PC-9 (cell line): ENCODE results near the gene COPRS. TPM values are rescaled to one million over a fixed set of nuclear protein-coding genes. Genes with fewer than 3 reads are reported as not detected.
"Not testable (repeated sequence)": the region's sequence is repeated elsewhere in the genome, so short reads cannot be mapped to it uniquely, and the experiment has no call there.

Experiments
- BruUV-seq: library from RNA; stranded (reverse); fragments of 400-500 nt; replicated peaks from 2 replicates; lab custom pipeline; 2021; lab: Mats Ljungman, UMichigan
- CTCF ChIA-PET: fragments of 300-600 bp; sonication (Branson Sonifier 250); formaldehyde crosslinking; loops from one replicate; lab custom pipeline; 2022; ENCODE audit warnings: antibody characterized with exemption; lab: Charles Lee
- POLR2A ChIA-PET: fragments of 300-600 bp; sonication (Branson Sonifier 250); formaldehyde crosslinking; loops from one replicate; lab custom pipeline; 2022; ENCODE audit warnings: antibody characterized with exemption; ENCODE audit not compliant: unreplicated experiment; lab: Charles Lee
- DNase-seq, 2 experiments: peaks; one replicate each; pipeline versions ENCODE4 v3.0.0 to v3.0.0-alpha.2; 2015 to 2022; ENCODE audit warnings: mixed read lengths in 1 of 2
- H2AFZ ChIP-seq: fragments of 200-600 bp; sonication (generic); 2 replicates; pipeline ENCODE4 v1.8.1; 2017; ENCODE audit warnings: antibody characterized with exemption
- H3F3A ChIP-seq: fragments of 200-600 bp; sonication (generic); 2 replicates; pipeline ENCODE4 v1.8.1; 2017; ENCODE audit warnings: antibody characterized with exemption, mild to moderate bottlenecking, low read depth; ENCODE audit not compliant: insufficient read depth
- H3K27ac ChIP-seq: fragments of 200-600 bp; sonication (generic); 2 replicates; pipeline ENCODE4 v1.6.1; 2016; ENCODE audit warnings: mixed run types
- H3K27me3 ChIP-seq: fragments of 200-600 bp; sonication (generic); 2 replicates; pipeline ENCODE4 v1.6.1; 2016; ENCODE audit warnings: low read depth, mixed run types; ENCODE audit not compliant: insufficient read depth
- H3K36me3 ChIP-seq: fragments of 200-600 bp; sonication (generic); 2 replicates; pipeline ENCODE4 v1.6.1; 2016; ENCODE audit warnings: low read depth, mixed run types
- H3K4me1 ChIP-seq: fragments of 200-600 bp; sonication (generic); replicated peaks from 2 replicates; pipeline ENCODE4 v1.6.1; 2016; ENCODE audit warnings: mixed run types; ENCODE audit not compliant: insufficient read depth
- H3K4me2 ChIP-seq: fragments of 200-600 bp; sonication (generic); 2 replicates; pipeline ENCODE4 v1.6.1; 2017; ENCODE audit warnings: mixed run types
- H3K4me3 ChIP-seq: fragments of 200-600 bp; sonication (generic); 2 replicates; pipeline ENCODE4 v1.6.1; 2016; ENCODE audit warnings: mixed run types
- H3K79me2 ChIP-seq: fragments of 200-600 bp; sonication (generic); 2 replicates; pipeline ENCODE4 v1.6.1; 2017; ENCODE audit warnings: low read depth, mixed run types
- H3K9me2 ChIP-seq: fragments of 200-600 bp; sonication (generic); 2 replicates; pipeline ENCODE4 v1.8.1; 2017; ENCODE audit warnings: mild to moderate bottlenecking; ENCODE audit not compliant: insufficient read depth
- H3K9me3 ChIP-seq: fragments of 200-600 bp; sonication (generic); 2 replicates; pipeline ENCODE4 v1.8.1; 2016; ENCODE audit warnings: low read depth; ENCODE audit not compliant: insufficient read depth
- H4K20me1 ChIP-seq: fragments of 200-600 bp; sonication (generic); 2 replicates; pipeline ENCODE4 v1.8.1; 2017; ENCODE audit not compliant: insufficient read depth
- EZH2 ChIP-seq: fragments of 200-600 bp; sonication (generic); IDR thresholded peaks from 2 replicates; pipeline ENCODE4 v1.8.0; 2017; ENCODE audit warnings: antibody characterized with exemption, low read depth
- intact Hi-C: fragments of 100-400 bp; cut with micrococcal nuclease; formaldehyde crosslinking; loops from one replicate; pipeline ENCODE4 v1.10.0; 2022; ENCODE audit not compliant: unreplicated experiment
- total RNA-seq: library from RNA; stranded (reverse); gene quantifications from 2 replicates; pipeline ENCODE4 v1.2.3, GENCODE V29; 2021
- TF ChIP-seq, protein P1 (sequence below): fragments of 200-600 bp; sonication (generic); conservative IDR thresholded peaks from 2 replicates; pipeline ENCODE4 v1.6.1; 2017; ENCODE audit warnings: mixed run types, antibody characterized with exemption, mild to moderate bottlenecking, moderate library complexity

COPRS gene
- total RNA-seq, 1 experiment from 2014 or later, result 48.3 TPM

DNA sequence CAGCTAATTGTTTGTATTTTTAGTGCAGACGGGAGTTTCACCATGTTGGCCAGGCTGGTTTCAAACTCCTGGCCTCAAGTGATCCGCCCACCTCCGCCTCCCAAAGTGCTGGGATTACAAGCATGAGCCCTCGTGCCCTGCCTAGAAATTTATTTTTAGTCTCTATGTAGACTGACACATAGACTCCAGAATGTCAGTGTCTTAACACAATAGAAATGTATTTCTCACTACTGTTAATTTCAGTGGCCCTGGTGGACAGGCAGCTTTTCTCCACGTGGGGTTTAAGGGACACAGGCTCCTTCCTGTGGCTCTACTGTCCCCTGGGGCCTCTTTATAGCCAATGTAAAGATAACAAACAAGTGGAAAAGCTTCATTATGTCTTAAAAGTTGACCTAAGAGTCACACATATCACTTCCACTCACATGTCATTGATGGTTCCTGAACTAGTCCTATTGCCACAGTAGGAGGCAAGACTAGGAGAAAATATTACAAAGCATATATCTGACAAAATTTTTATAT lies 43.8 kb downstream of the COPRS start:
- Histone ChIP-seq H2AFZ (no peak overlapping the region), H3K36me3 (no peaks in the 10 kb centered on the region), H3K4me2 (no peak overlapping the region), H4K20me1 (no peaks in the 10 kb centered on the region), H3F3A (no peaks in the 10 kb centered on the region), H3K9me3 (no peaks in the 10 kb centered on the region), H3K9me2 (no peaks in the 10 kb centered on the region), H3K4me1 (no peaks in the 10 kb centered on the region), H3K27ac (no peak overlapping the region), H3K4me3 (no peak overlapping the region), H3K79me2 (no peaks in the 10 kb centered on the region), H3K27me3 (no peaks in the 10 kb centered on the region)
- no peak for DNase-seq
- intact Hi-C loops, result no loop called here
- ChIA-PET POLR2A (no interaction called here), CTCF (interaction anchor here (0.7 kb wide), 1 partner anchor 377 kb away, joined by 12 read pairs; no protein-coding TSS in a partner anchor)
- no peak for TF ChIP-seq EZH2
- TF ChIP-seq, protein P1, sequence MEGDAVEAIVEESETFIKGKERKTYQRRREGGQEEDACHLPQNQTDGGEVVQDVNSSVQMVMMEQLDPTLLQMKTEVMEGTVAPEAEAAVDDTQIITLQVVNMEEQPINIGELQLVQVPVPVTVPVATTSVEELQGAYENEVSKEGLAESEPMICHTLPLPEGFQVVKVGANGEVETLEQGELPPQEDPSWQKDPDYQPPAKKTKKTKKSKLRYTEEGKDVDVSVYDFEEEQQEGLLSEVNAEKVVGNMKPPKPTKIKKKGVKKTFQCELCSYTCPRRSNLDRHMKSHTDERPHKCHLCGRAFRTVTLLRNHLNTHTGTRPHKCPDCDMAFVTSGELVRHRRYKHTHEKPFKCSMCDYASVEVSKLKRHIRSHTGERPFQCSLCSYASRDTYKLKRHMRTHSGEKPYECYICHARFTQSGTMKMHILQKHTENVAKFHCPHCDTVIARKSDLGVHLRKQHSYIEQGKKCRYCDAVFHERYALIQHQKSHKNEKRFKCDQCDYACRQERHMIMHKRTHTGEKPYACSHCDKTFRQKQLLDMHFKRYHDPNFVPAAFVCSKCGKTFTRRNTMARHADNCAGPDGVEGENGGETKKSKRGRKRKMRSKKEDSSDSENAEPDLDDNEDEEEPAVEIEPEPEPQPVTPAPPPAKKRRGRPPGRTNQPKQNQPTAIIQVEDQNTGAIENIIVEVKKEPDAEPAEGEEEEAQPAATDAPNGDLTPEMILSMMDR, result no peak
- BruUV-seq, result no TSS peak

DNA sequence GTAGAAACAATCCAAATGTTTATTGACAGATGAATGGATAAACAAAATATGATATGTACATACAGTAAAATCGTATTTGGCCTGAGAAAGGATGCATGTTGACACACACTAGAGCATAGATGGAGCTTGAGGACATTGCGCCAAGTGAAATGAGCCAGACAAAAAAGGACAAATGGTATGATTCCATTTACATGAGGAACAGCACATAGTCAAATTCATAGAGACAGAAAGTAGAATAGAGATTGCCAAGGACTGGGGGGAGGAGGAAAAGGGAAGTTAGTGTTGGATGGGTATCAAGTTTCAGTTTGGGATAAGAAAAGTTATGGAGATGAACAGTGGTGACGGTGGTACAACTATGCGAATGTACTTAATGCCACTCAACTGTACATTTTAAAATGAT lies 47.9 kb downstream of the COPRS start:
- TF ChIP-seq, protein P1, result no peak
- no peak for TF ChIP-seq EZH2
- Histone ChIP-seq H3K27ac (no peak overlapping the region), H4K20me1 (no peaks in the 10 kb centered on the region), H3K79me2 (no peaks in the 10 kb centered on the region), H3F3A (no peaks in the 10 kb centered on the region), H3K9me2 (no peaks in the 10 kb centered on the region), H3K4me3 (no peak overlapping the region), H3K27me3 (no peaks in the 10 kb centered on the region), H3K36me3 (no peaks in the 10 kb centered on the region), H3K4me2 (no peak overlapping the region), H3K4me1 (no peaks in the 10 kb centered on the region), H3K9me3 (no peaks in the 10 kb centered on the region), H2AFZ (no peak overlapping the region)
- CTCF ChIA-PET, result no interaction called here
- no TSS peak for BruUV-seq
- no peak for DNase-seq
- POLR2A ChIA-PET, result no interaction called here
- intact Hi-C loops, result no loop called here

DNA sequence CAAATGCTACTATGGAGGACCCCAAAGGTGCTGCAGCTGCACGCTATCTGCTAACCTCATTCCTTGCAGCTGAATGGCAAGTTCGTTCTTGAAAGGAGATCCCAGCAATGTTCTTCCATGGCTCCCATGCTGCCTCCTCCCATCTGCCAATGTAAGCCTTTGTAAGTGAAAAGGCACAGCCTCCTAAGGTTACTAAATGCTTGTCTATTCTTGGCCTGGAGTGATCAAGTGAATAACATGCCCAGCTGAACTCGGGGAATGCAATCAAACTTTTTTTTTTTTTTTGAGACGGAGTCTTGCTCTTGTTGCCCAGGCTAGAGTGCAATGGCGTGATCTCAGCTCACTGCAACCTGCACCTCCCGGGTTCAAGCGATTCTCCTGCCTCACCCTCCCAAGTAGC lies 49.2 kb downstream of the COPRS start:
- H3K27me3 ChIP-seq, intact Hi-C loops, H4K20me1 ChIP-seq, H3K4me1 ChIP-seq, BruUV-seq, H3K9me2 ChIP-seq, H3K27ac ChIP-seq, POLR2A ChIA-PET, H3K79me2 ChIP-seq, H3K4me2 ChIP-seq, CTCF ChIA-PET, H3K9me3 ChIP-seq, H3K4me3 ChIP-seq, H3F3A ChIP-seq, H3K36me3 ChIP-seq, DNase-seq, H2AFZ ChIP-seq: not testable (repeated sequence)

DNA sequence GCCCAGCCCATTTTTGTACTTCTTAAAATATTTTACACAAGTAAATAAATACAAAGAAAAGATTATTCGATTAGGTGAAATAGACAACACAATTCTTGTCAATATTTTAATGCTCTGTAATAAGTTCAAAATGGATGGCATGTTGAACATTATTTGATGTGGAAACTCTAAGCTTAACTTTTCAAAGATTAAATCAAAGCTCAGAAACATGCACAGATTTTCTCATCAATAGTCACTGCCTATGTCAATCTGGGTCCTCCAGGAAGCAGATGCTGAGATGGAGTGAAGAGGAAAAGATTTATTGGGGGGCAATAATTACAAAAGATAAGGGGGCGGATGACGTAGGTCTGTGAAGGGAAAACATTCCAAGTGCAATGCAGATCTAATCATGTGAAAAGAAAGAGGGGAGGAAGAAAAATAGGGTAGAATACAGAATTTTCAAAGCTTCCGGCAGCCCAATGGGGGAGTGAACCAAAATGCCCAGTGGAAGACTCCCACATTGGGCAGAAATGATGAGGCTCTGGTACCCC lies 50.5 kb downstream of the COPRS start:
- ChIA-PET CTCF (interaction anchor here (0.7 to 1.0 kb wide), 2 partner anchors 95 to 158 kb away, joined by 6 to 8 read pairs; no protein-coding TSS in a partner anchor), POLR2A (no interaction called here)
- BruUV-seq, result no TSS peak
- TF ChIP-seq, protein P1, result no peak
- TF ChIP-seq EZH2, result no peak
- H3K9me2 ChIP-seq, result no peaks in the 10 kb centered on the region
- H3F3A ChIP-seq, result no peaks in the 10 kb centered on the region
- intact Hi-C loops, result no loop called here
- no peaks in the 10 kb centered on the region for H3K9me3 ChIP-seq
- H3K27me3 ChIP-seq, result no peaks in the 10 kb centered on the region
- no peaks in the 10 kb centered on the region for H3K79me2 ChIP-seq
- no peak overlapping the region for H3K4me2 ChIP-seq
- no peaks in the 10 kb centered on the region for H3K4me1 ChIP-seq
- H3K4me3 ChIP-seq, result no peak overlapping the region
- H3K36me3 ChIP-seq, result no peaks in the 10 kb centered on the region
- DNase-seq, result no peak
- H4K20me1 ChIP-seq, result no peaks in the 10 kb centered on the region
- no peak overlapping the region for H3K27ac ChIP-seq
- no peak overlapping the region for H2AFZ ChIP-seq
